Measurements from ENCODE around the gene KASH5. TPM values are rescaled to one million over a fixed set of nuclear protein-coding genes. Genes with fewer than 3 reads are reported as not detected.
A peak's percentile ranks its signal among the peaks of the same experiment; 100 is the strongest.
"Not testable (repeated sequence)": the region's sequence is repeated elsewhere in the genome, so short reads cannot be mapped to it uniquely, and the experiment has no call there.

Gene KASH5
- total RNA-seq, 1 donor from 2014 or later: not detected

DNA sequence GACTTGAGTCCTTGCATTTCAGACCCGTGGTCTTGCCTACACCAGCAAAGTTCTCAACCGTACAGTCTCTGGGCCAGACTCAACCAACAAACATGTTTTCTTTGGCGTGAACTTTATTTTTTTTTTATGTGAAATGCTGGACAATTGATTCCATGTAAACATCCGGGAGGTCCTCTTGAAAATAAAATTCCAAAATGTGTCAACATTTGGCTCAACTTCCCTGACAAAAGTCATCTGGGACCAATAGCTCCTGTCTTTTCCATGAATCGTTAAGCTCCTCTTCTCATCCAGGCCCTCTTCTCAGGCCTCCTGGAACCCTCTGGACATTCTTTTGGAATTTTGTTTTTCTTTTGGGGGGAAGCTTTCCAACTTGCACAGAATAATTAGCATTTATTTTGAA is 67.7 kb downstream of the KASH5 start:
- peak; percentile 61 for DNase-seq

DNA sequence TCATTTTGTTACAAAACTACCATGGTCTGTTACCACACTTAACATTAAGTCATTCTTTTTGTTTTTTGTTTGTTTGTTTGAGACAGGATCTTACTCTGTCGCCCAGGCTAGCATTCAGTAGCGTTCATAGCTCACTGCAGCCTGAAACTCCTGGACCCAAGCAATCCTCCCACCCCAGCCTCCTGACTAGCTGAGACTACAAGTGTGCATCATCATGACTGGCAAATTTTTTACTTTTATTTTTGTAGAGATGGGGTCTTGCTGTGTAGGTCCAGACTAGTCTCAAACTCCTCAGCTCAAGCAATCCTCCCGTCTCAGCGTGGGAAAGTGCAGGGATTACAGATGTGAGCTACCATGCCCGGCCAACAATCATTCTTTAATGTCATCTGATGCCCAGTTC is 68.3 kb downstream of the KASH5 start:
- DNase-seq: no peak

DNA sequence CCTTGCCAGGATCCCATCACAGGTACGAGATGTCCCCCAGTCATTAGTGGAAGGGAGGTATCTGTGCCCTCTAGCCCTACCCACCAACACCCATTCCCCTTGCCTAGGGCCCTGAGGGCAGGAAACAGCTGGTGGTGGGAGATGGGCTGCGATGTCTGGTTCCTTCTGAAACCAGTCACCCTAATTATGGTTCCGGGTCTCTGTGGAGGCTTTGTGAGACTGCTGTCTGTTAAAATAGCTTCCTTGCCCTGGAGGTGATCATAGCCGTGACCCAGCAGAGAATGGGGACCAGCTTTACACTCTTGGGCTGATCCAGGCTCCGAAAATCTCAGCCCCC is 70.5 kb downstream of the KASH5 start:
- DNase-seq: no peak

DNA sequence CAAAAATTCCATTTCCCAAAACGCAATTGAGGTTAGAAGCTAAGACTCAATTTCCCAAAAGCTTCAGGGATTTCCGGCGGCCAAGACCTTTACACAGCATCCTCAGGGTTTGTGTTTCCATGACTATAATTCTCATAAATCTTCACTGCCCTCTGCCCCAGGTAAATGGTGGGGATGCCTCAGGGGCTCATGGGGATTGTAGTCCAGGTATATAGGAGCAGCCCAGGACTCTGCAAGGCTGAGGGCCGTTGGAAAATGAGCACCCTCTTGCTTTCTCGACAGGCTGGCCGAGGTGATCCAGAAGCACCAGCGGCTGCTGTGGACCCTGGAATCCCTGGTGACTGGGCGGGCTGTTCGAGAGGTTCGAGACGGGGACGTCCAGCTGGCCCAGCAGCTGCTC is 71.3 kb downstream of the KASH5 start:
- DNase-seq: no peak

DNA sequence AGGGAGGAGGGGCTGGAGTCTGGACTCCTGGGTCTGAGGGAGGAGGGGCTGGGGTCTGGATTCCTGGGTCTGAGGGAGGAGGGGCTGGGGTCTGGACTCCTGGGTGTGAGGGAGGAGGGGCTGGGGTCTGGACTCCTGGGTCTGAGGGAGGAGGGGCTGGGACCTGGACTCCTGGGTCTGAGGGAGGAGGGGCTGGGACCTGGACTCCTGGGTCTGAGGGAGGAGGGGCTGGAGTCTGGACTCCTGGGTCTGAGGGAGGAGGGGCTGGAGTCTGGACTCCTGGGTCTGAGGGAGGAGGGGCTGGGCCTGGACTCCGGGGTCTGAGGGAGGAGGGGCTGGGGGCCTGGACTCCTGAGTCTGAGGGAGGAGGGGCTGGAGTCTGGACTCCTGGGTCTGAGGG is 73.1 kb downstream of the KASH5 start:
- not testable (repeated sequence) for DNase-seq

DNA sequence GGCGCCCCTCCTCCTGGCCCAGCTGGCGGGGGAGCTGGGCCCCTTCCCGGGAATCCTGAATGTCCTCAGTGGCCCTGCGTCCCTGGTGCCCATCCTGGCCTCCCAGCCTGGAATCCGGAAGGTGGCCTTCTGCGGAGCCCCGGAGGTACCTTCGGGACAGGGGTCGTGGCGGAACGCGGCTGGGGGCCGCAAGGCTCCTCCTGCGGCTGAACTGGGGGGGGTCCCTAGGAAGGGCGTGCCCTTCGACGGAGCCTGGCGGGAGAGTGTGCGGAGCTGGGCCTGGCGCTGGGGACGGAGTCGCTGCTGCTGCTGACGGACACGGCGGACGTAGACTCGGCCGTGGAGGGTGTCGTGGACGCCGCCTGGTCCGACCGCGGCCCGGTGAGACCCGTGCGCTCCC is 73.6 kb downstream of the KASH5 start:
- DNase-seq: no peak

DNA sequence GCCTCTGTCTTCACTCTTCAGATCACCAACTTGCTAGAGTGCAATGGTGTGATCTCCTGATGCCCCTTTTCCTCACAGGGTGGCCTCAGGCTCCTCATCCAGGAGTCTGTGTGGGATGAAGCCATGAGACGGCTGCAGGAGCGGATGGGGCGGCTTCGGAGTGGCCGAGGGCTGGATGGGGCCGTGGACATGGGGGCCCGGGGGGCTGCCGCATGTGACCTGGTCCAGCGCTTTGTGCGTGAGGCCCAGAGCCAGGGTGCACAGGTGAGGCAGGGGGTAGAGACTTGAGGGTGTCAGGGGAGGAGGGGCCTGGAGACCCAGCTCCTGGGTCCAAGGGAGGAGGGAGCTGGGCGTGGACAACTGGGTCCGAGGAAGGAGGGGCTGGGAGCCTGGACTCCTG is 74.4 kb downstream of the KASH5 start:
- DNase-seq: no peak

DNA sequence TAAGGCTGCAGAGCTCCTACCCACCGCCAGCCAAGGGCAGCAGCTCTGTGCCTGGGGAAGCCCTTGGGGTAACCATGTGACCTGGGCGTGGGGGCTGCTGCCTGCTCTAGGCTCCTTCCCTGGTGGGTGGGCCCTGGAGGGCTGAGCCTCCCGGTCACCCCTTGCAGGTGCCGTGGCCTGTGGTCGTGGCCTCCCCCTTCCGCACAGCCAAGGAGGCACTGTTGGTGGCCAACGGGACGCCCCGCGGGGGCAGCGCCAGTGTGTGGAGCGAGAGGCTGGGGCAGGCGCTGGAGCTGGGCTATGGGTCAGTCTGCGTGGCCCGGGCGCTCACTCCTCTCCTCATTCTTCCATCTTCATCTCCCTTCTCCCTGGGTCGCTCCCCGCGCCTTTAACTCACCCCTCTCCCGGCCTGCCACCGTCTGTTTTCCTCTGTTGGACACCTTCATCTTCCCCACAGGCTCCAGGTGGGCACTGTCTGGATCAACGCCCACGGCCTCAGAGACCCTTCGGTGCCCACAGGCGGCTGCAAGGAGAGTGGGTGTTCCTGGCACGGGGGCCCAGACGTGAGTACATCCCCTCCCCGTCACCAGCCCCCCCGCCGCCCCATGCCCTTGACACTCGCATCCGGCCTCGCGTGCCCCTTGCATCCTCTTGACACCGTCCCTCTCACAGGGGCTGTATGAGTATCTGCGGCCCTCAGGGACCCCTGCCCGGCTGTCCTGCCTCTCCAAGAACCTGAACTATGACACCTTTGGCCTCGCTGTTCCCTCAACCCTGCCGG is 76.1 kb downstream of the KASH5 start:
- no peak for DNase-seq

DNA sequence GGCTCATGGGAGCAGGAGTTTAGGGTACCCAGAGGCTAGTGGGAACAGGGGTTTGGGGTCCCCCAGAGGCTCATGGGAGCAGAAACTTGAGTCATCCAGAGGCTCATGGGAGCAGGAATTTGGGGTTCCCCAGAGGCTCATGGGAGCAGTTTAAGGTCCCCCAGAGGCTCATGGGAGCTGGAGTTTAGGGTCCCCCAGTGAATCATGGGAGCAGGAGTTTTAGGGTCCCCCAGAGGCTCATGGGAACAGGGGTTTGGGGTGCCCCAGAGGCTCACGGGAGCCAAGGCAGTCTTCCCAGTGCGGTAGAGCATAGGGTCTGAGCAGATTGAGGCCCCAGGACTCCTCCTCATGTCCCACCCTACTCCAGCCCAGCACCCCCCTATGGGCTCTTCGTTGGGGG is 77.3 kb downstream of the KASH5 start:
- no peak for DNase-seq

Other genes with a start within 250 kb of the KASH5 start
- gene HRC, start 232.9 kb upstream of the KASH5 start, total RNA-seq: 154 TPM
- 28.2 TPM for gene TRPM4, start 230.5 kb upstream of the KASH5 start, total RNA-seq
- 0.51 TPM for gene SLC6A16, start 63.1 kb upstream of the KASH5 start, total RNA-seq
- gene CD37, start 52.8 kb upstream of the KASH5 start, total RNA-seq: 2.3 TPM
- 30.9 TPM for gene TEAD2, start 25.8 kb upstream of the KASH5 start, total RNA-seq
- not detected for gene DKKL1, start 24.4 kb upstream of the KASH5 start, total RNA-seq
- not detected for gene PTH2, start 35.2 kb downstream of the KASH5 start, total RNA-seq
- not detected for gene GFY, start 37.1 kb downstream of the KASH5 start, total RNA-seq
- gene SLC17A7, start 53.3 kb downstream of the KASH5 start, total RNA-seq: 1.4 TPM
- gene PIH1D1, start 63.6 kb downstream of the KASH5 start, total RNA-seq: 58.3 TPM
- gene ALDH16A1, start 65.0 kb downstream of the KASH5 start, total RNA-seq: 34.6 TPM
- gene FLT3LG, start 86.0 kb downstream of the KASH5 start, total RNA-seq: 2.5 TPM
- gene RPL13A, start 99.4 kb downstream of the KASH5 start, total RNA-seq: 1,944 TPM
- 5,071 TPM for gene RPS11, start 108.2 kb downstream of the KASH5 start, total RNA-seq
- 122 TPM for gene FCGRT, start 124.4 kb downstream of the KASH5 start, total RNA-seq
- gene RCN3, start 139.8 kb downstream of the KASH5 start, total RNA-seq: 41.4 TPM
- 47.6 TPM for gene NOSIP, start 192.3 kb downstream of the KASH5 start, total RNA-seq
- 3.4 TPM for gene PRRG2, start 193.1 kb downstream of the KASH5 start, total RNA-seq
- 9.4 TPM for gene PRR12, start 202.9 kb downstream of the KASH5 start, total RNA-seq